ENCODE results near the gene PFKFB2.

Gene PFKFB2

DNA sequence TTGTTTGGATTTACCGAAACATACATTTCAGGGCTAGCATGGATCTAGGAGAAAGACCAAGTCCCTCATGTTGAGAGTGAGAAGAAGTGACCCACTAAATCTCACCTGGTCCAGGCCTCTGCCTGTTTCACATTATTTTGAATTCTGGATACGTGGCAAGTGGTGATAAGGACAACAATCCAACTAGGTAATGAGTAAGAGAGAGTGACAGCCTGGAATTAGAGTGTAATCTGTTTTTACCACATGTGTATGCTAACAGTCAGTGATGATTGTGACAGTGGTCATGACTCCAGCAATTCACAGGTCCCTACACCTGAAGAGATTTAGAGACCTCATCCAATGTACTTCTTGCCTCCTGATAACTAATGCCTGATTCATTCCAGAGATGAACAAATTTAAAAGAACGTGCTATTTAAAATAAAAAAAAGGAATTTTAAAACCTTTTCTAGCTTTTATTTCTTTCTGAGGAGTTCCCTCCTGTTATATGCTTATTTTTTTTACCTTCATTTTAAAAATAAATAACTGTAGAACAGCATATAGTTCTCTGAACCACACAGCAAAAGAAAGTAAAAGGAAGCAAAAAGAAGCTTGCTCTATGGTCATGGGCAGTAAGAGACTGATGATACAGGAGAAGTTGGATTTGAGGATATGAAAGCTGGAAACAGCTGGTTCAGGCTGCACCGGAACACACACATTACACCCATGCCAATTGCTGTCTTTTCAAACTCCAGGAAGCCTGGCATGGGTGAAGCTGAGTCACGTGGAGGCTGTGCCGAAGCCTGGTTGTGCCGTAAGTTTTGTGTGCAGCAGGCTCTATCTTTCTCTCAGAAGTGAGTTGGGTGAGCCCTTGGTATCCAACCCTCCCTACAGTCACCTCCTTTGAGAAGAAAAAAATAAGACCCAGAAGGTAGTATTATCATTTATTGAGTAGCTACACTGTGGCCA is 35.2 kb upstream of the PFKFB2 start:
- DNase-seq (ENCODE audit: low spot score) = no peak
- no peak for TF ChIP-seq CTCF (IDR thresholded peaks at IDR 0.05; ENCODE audit: borderline replicate concordance, control extremely low read depth, extremely low read depth, insufficient read depth, missing control alignments)
- in situ Hi-C loops (cut with MboI; ENCODE audit: low sequenced_read_pairs, unreplicated experiment) = no loop called here

- in situ Hi-C loops (cut with MboI; ENCODE audit: low sequenced_read_pairs, unreplicated experiment) = no loop called here
- no peak for DNase-seq (ENCODE audit: low spot score)
- TF ChIP-seq CTCF (IDR thresholded peaks at IDR 0.05; ENCODE audit: borderline replicate concordance, control extremely low read depth, extremely low read depth, insufficient read depth, missing control alignments) = no peak
Observed at GRCh38 chr1:207018707-207019106, 34.4 kb upstream of the PFKFB2 start.

- no peak for TF ChIP-seq CTCF (IDR thresholded peaks at IDR 0.05; ENCODE audit: borderline replicate concordance, control extremely low read depth, extremely low read depth, insufficient read depth, missing control alignments)
- no peak for DNase-seq (ENCODE audit: low spot score)
- in situ Hi-C loops (cut with MboI; ENCODE audit: low sequenced_read_pairs, unreplicated experiment) = no loop called here
Observed at GRCh38 chr1:207019161-207019560, 33.9 kb upstream of the PFKFB2 start.

DNA sequence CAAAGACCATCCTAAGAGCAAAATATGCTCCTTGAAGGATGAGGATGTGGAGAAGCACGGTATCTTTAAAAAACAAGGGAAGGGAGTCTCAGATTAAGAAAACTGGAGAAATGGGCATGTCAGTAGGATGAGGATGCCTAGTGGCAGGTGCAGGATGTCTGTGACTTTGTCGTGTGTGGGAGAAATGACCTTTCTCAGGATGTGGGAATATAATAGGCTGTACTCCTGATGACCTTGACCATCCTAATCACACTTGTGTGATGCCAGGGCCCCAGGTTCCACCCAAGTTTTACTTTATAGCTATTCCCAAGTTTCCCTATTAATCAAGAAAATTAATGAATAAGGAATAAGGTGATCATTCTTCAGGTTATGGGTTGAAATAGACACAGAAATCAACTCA is 33.4 kb upstream of the PFKFB2 start:
- in situ Hi-C loops (cut with MboI; ENCODE audit: low sequenced_read_pairs, unreplicated experiment) = no loop called here
- no peak for TF ChIP-seq CTCF (IDR thresholded peaks at IDR 0.05; ENCODE audit: borderline replicate concordance, control extremely low read depth, extremely low read depth, insufficient read depth, missing control alignments)
- DNase-seq (ENCODE audit: low spot score) = no peak

DNA sequence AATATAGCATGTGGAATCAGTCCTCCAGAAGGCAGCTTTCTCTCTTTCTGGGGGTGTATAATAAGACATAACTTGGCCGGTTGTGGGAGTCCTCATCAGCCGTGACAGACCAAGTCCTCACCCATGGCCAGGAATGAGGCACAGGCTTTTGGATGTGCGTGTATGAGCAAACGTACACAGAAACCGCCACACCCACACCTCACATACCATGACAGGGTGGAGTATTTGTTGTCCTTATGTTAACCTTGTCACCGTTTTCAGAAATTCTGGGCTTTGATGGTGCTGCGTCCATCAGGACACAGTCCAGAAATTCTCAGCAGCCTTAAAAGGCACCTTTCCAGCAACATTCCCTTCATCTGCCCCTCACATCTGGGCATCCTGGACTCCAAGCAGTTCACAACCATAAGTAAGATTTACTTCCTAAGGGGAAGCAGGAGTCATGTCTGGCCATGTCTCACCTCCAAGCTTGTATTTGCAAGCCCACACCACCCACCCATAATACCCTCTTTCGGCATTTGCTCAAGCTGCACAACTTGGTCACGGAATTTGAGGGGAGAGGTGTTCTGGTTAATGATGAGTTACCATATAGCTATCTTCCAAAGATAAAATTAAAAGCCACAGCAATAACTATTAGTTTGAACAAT is 32.9 kb upstream of the PFKFB2 start:
- in situ Hi-C loops (cut with MboI; ENCODE audit: low sequenced_read_pairs, unreplicated experiment) = no loop called here
- TF ChIP-seq CTCF (IDR thresholded peaks at IDR 0.05; ENCODE audit: borderline replicate concordance, control extremely low read depth, extremely low read depth, insufficient read depth, missing control alignments) = no peak
- no peak for DNase-seq (ENCODE audit: low spot score)

GRCh38 chr1:207020709-207021107 is 32.4 kb upstream of the PFKFB2 start:
- no peak for TF ChIP-seq CTCF (IDR thresholded peaks at IDR 0.05; ENCODE audit: borderline replicate concordance, control extremely low read depth, extremely low read depth, insufficient read depth, missing control alignments)
- DNase-seq (ENCODE audit: low spot score) = no peak
- in situ Hi-C loops (cut with MboI; ENCODE audit: low sequenced_read_pairs, unreplicated experiment) = no loop called here

Measured in GM13976 (cell line).